Measurements from ENCODE around the gene ANKH.

The ANKH gene

DNA sequence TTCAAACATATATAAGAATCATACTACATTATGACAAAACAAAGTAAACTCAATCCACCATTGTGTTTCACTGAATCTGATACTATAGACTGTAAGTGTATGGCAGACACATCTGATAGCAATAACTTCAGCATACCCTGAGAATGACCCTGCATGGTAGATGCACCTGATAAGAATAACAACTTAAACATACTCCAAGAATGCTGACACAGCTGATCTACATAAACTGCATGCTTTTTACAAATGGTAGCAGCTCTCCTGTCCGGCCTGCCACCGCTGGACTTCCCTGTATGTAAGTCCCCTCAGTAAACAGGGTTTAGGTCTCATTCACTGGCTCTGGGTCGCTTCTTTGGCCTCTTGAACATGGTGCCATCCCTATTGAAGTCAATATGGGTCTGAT is 100.4 kb downstream of the ANKH start:
- no peak for TF ChIP-seq EZH2phosphoT487 (IDR thresholded peaks at IDR 0.05; ENCODE audit: borderline replicate concordance, low read length)
- TF ChIP-seq, protein P1, sequence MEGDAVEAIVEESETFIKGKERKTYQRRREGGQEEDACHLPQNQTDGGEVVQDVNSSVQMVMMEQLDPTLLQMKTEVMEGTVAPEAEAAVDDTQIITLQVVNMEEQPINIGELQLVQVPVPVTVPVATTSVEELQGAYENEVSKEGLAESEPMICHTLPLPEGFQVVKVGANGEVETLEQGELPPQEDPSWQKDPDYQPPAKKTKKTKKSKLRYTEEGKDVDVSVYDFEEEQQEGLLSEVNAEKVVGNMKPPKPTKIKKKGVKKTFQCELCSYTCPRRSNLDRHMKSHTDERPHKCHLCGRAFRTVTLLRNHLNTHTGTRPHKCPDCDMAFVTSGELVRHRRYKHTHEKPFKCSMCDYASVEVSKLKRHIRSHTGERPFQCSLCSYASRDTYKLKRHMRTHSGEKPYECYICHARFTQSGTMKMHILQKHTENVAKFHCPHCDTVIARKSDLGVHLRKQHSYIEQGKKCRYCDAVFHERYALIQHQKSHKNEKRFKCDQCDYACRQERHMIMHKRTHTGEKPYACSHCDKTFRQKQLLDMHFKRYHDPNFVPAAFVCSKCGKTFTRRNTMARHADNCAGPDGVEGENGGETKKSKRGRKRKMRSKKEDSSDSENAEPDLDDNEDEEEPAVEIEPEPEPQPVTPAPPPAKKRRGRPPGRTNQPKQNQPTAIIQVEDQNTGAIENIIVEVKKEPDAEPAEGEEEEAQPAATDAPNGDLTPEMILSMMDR (IDR thresholded peaks at IDR 0.05; ENCODE audit: low read depth, low read length, poor library complexity, severe bottlenecking) = no peak
- no peak overlapping the region for H3K27ac ChIP-seq (ENCODE audit: low read depth, low read length)
- no peaks in the 10 kb centered on the region for H3F3A ChIP-seq (ENCODE audit: control insufficient read depth, insufficient read depth)
- no peaks in the 10 kb centered on the region; the same call in 1 of the 2 replicates for H4K20me1 ChIP-seq (ENCODE audit: control insufficient read depth, insufficient read depth, low read depth, low read length)
- H3K4me1 ChIP-seq (ENCODE audit: control insufficient read depth, low read length) = peaks cover 26% of the 10 kb centered on the region
- no peaks in the 10 kb centered on the region for H3K9me2 ChIP-seq (replicated peaks; ENCODE audit: control insufficient read depth, low read length)
- H3K27me3 ChIP-seq (ENCODE audit: control insufficient read depth, low read length) = no peaks in the 10 kb centered on the region
- peaks cover 18% of the 10 kb centered on the region for H3K36me3 ChIP-seq (ENCODE audit: control insufficient read depth, low read length)
- peaks cover 17% of the 10 kb centered on the region for H3K79me2 ChIP-seq (ENCODE audit: control insufficient read depth, low read length)
- H3K4me3 ChIP-seq (ENCODE audit: low read length) = no peak overlapping the region
- no peak overlapping the region for H3K4me2 ChIP-seq (ENCODE audit: low read length)
- H3K9me3 ChIP-seq (ENCODE audit: control insufficient read depth, insufficient read depth, low read length) = no peaks in the 10 kb centered on the region

DNA sequence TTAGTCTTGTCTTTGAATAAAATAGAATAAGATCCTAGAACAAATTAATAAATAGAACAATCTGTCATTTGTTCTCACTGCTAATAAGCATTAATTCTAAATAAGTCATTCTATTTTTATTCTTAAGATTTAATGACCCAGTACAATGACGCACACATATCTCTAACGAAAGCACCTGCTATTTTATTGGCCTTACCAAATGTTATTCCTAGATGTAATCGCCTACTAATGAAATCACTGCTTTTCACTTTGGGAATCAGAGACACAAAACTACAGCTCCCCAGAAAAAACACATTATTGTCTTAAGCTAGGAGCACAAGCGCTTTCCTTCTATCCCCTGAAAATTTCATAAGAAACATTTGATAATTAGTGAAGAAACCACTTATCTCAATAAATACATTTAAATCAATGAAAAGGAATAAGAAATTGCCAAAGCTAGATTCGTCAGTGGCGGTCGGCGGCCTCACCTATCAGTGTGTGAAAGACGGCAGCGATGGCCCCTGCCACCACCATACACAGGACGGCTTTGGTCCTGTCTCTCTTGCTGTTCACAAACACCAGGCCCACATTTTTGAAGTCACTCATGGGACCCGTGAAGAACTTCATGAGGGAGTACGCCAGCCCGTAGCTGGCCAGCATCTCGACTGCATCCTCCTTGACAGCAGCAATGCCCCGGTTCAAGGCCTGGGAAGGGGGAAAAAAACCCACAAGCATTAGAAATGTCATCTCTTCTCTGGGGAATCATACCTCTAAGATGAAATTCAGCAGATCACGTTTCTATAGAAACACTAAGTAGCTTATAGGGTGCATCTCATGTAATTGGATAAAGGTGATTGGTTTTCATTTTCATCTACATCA is 102.8 kb downstream of the ANKH start:
- Histone ChIP-seq H3K9me2 (replicated peaks; ENCODE audit: control insufficient read depth, low read length) (no peaks in the 10 kb centered on the region), H3K36me3 (ENCODE audit: control insufficient read depth, low read length) (peaks cover 33% of the 10 kb centered on the region), H3F3A (ENCODE audit: control insufficient read depth, insufficient read depth) (no peaks in the 10 kb centered on the region), H3K27me3 (ENCODE audit: control insufficient read depth, low read length) (no peaks in the 10 kb centered on the region), H3K4me2 (ENCODE audit: low read length) (no peak overlapping the region), H3K4me3 (ENCODE audit: low read length) (no peak overlapping the region), H3K4me1 (ENCODE audit: control insufficient read depth, low read length) (peaks cover 36% of the 10 kb centered on the region), H3K79me2 (ENCODE audit: control insufficient read depth, low read length) (peaks cover 19% of the 10 kb centered on the region), H3K9me3 (ENCODE audit: control insufficient read depth, insufficient read depth, low read length) (no peaks in the 10 kb centered on the region), H4K20me1 (ENCODE audit: control insufficient read depth, insufficient read depth, low read depth, low read length) (no peaks in the 10 kb centered on the region; the same call in 1 of the 2 replicates), H3K27ac (ENCODE audit: low read depth, low read length) (no peak overlapping the region)
- no peak for TF ChIP-seq EZH2phosphoT487 (IDR thresholded peaks at IDR 0.05; ENCODE audit: borderline replicate concordance, low read length)
- TF ChIP-seq, protein P1 (IDR thresholded peaks at IDR 0.05; ENCODE audit: low read depth, low read length, poor library complexity, severe bottlenecking) = no peak

- no peaks in the 10 kb centered on the region for H3K9me3 ChIP-seq (ENCODE audit: control insufficient read depth, insufficient read depth, low read length)
- no peaks in the 10 kb centered on the region; the same call in 1 of the 2 replicates for H4K20me1 ChIP-seq (ENCODE audit: control insufficient read depth, insufficient read depth, low read depth, low read length)
- peaks cover 33% of the 10 kb centered on the region for H3K36me3 ChIP-seq (ENCODE audit: control insufficient read depth, low read length)
- H3K4me2 ChIP-seq (ENCODE audit: low read length) = no peak overlapping the region
- H3K4me3 ChIP-seq (ENCODE audit: low read length) = no peak overlapping the region
- H3K27me3 ChIP-seq (ENCODE audit: control insufficient read depth, low read length) = no peaks in the 10 kb centered on the region
- H3K9me2 ChIP-seq (replicated peaks; ENCODE audit: control insufficient read depth, low read length) = no peaks in the 10 kb centered on the region
- peaks cover 45% of the 10 kb centered on the region for H3K4me1 ChIP-seq (ENCODE audit: control insufficient read depth, low read length)
- no peak overlapping the region for H3K27ac ChIP-seq (ENCODE audit: low read depth, low read length)
- H3K79me2 ChIP-seq (ENCODE audit: control insufficient read depth, low read length) = peaks cover 26% of the 10 kb centered on the region
- TF ChIP-seq EZH2phosphoT487 (IDR thresholded peaks at IDR 0.05; ENCODE audit: borderline replicate concordance, low read length) = no peak
- TF ChIP-seq, protein P1 (IDR thresholded peaks at IDR 0.05; ENCODE audit: low read depth, low read length, poor library complexity, severe bottlenecking) = no peak
- H3F3A ChIP-seq (ENCODE audit: control insufficient read depth, insufficient read depth) = 0 out of 2 replicates have a peak, but pooled peaks cover 1% of the 10 kb centered on the region
Measured at GRCh38 chr5:14767735-14768507, 103.7 kb downstream of the ANKH start.

Measured in DOHH2 (cell line).